Vagina (tissue), 2 donors: ENCODE data around the gene AMIGO1. TPM values are rescaled to one million over a fixed set of nuclear protein-coding genes. Genes with fewer than 3 reads are reported as not detected.

Experiments
- DNase-seq, 2 donors: peaks; one replicate each; pipeline ENCODE4 v3.0.0-alpha.2; 2017; ENCODE audit errors: extremely low spot score in 2 of 2
- H3K27ac ChIP-seq: fragments of 200-600 bp; sonication (generic); one replicate; pipeline ENCODE4 v1.5.1; 2019
- H3K27me3 ChIP-seq: fragments of 200-600 bp; sonication (generic); one replicate; pipeline ENCODE4 v1.5.1; 2019
- H3K36me3 ChIP-seq, 2 donors: fragments of 200-600 bp; sonication (generic); one replicate each; pipeline ENCODE4 v1.5.1; 2017 to 2019
- H3K4me1 ChIP-seq: fragments of 200-600 bp; sonication (generic); one replicate; pipeline ENCODE4 v1.5.1; 2019
- H3K4me3 ChIP-seq, 2 donors: fragments of 200-600 bp; sonication (generic); 1 replicate in 1 of 2; 2 replicates in 1 of 2; pipeline ENCODE4 v1.5.1; 2016 to 2019
- H3K9me3 ChIP-seq: fragments of 200-600 bp; sonication (generic); one replicate; pipeline ENCODE4 v1.5.1; 2019
- POLR2A ChIP-seq, 2 donors: fragments of 450-650 bp; IDR thresholded peaks; one replicate each; pipeline ENCODE4 v1.6.1; 2017; ENCODE audit warnings: antibody characterized with exemption in 2 of 2, mild to moderate bottlenecking in 2 of 2, moderate library complexity in 2 of 2
- POLR2AphosphoS5 ChIP-seq, 2 donors: sonication (generic); formaldehyde crosslinking; IDR thresholded peaks; one replicate each; pipeline ENCODE4 v1.9.0; 2017; ENCODE audit warnings: antibody characterized with exemption in 2 of 2, mild to moderate bottlenecking in 2 of 2, low read depth in 1 of 2; ENCODE audit not compliant: insufficient read depth in 1 of 2
- intact Hi-C: fragments of 100-400 bp; cut with DNase I; formaldehyde crosslinking; loops from one replicate; pipeline ENCODE4 v1.15.1; 2023
- total RNA-seq: library from RNA; depleted of rRNA; stranded (reverse); fragments of >200 nt; gene quantifications from one replicate; pipeline ENCODE4 v1.2.3, GENCODE V29; 2016
- TF ChIP-seq, protein P1 (sequence below), 3 experiments: fragments of 450-650 bp in 2 of 3; fragments of 200-600 bp in 1 of 3; sonication (generic) in 1 of 3; IDR thresholded peaks; one replicate each; pipeline ENCODE4 v1.5.1; 2017 to 2019; ENCODE audit warnings: antibody characterized with exemption in 3 of 3, mild to moderate bottlenecking in 2 of 3, moderate library complexity in 2 of 3

The AMIGO1 gene
- total RNA-seq, 1 donor from 2014 or later = 6.4 TPM

DNA sequence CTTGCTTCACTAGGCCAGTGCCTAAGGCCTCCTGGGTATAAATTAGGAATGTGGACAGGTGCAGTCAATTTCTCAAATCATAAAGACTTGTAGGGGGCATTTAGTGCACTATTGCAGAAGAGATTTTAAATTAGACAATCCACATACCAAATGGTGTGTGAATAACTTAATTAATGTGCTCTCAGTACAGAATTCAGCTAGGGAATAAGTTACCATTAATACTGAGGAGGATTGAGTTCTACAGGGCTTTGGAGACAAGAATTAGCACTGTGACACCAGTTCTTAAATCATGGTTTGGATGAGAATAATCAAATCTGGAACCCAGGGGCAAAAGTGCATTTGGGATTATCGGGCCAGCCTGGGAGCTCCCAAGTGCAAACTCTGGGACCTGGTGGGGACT, 41.5 kb downstream of the AMIGO1 start:
- peaks cover 28% of the 10 kb centered on the region for H3K4me1 ChIP-seq
- no peak for DNase-seq
- H3K4me3 ChIP-seq = no peak overlapping the region
- H3K27me3 ChIP-seq = no peaks in the 10 kb centered on the region
- H3K9me3 ChIP-seq = no peaks in the 10 kb centered on the region
- TF ChIP-seq, protein P1, sequence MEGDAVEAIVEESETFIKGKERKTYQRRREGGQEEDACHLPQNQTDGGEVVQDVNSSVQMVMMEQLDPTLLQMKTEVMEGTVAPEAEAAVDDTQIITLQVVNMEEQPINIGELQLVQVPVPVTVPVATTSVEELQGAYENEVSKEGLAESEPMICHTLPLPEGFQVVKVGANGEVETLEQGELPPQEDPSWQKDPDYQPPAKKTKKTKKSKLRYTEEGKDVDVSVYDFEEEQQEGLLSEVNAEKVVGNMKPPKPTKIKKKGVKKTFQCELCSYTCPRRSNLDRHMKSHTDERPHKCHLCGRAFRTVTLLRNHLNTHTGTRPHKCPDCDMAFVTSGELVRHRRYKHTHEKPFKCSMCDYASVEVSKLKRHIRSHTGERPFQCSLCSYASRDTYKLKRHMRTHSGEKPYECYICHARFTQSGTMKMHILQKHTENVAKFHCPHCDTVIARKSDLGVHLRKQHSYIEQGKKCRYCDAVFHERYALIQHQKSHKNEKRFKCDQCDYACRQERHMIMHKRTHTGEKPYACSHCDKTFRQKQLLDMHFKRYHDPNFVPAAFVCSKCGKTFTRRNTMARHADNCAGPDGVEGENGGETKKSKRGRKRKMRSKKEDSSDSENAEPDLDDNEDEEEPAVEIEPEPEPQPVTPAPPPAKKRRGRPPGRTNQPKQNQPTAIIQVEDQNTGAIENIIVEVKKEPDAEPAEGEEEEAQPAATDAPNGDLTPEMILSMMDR (IDR thresholded peaks at IDR 0.05) = no peak
- TF ChIP-seq POLR2A (IDR thresholded peaks at IDR 0.05) (no peak), POLR2AphosphoS5 (IDR thresholded peaks at IDR 0.05; ENCODE audit: insufficient read depth in 1 of 2, low read depth in 1 of 2) (no peak)
- H3K27ac ChIP-seq = no peak overlapping the region
- intact Hi-C loops = no loop called here
- no peaks in the 10 kb centered on the region for H3K36me3 ChIP-seq

DNA sequence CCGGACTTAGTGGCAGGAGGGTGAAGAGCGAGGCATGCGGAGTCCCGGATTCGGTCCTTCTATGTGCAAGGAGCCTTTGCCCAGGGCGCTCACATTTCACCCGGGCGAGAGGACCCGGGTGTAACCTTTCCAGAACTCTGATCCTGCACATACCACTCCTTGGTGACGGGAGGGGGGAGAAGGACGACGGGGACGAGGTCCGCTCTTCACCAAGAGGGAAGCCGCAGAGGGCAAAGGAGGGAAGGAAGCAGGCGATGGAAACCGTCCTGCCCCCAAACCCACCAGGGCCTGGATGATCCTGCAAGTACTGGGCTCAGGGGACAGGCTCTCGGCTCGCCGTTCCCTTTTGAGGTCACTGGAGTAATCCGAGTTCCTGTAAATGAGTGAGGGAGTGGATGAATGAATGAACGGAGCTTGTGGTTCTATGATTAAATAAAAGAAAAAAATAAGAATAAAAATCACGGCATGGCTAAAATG, 42.2 kb downstream of the AMIGO1 start:
- H3K4me3 ChIP-seq = peak overlapping the region; percentile 53 to 55
- peak in 1 of 2 donors; percentile 71 for DNase-seq
- H3K4me1 ChIP-seq = peaks cover 28% of the 10 kb centered on the region
- TF ChIP-seq POLR2AphosphoS5 (IDR thresholded peaks at IDR 0.05; ENCODE audit: insufficient read depth in 1 of 2, low read depth in 1 of 2) (no peak), POLR2A (IDR thresholded peaks at IDR 0.05) (no peak)
- TF ChIP-seq, protein P1 (IDR thresholded peaks at IDR 0.05) = no peak
- no peaks in the 10 kb centered on the region for H3K9me3 ChIP-seq
- intact Hi-C loops = no loop called here
- peak overlapping the region; percentile 64 for H3K27ac ChIP-seq
- H3K36me3 ChIP-seq = no peaks in the 10 kb centered on the region
- H3K27me3 ChIP-seq = no peaks in the 10 kb centered on the region

DNA sequence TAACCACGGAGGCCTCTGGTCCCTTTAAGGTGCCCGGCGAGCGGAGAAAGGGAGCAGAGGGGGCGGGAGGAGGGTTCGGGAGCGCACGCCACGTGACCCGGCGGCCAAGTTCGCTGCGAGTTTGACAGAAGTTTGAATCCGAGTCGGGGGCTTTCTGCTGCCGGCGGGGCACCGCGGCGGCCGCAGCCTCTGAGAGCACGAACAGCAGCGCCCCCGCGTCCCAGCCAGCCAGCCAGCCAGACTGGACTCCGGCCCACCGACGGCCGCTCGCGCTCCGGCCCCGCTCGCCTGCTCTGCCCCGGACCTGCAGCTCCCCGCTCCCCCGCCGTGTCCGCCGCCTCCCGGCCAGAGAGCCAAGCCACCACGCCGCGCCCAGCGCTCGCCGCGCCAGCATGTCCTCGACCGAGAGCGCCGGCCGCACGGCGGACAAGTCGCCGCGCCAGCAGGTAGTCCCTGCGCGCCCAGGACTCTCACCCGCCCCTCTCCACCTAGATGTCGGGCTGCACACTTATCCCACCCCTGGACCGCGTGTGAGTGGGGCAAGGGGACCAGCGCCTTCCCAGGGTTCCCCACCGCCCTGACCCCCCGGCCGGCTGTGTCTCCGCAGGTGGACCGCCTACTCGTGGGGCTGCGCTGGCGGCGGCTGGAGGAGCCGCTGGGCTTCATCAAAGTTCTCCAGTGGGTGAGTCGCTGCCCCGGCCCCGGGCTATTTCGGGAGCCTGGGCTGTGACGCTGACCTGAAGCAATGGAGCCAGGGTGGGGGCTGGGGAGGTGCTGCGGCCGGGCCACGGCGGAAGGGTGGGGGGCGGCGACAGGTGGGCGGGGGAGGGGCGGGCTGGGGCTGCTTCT, 42.9 kb downstream of the AMIGO1 start, which contains the start of gene SYPL2:
TSS of gene SYPL2 (plus strand) at position 95 of the 849 bp plus-strand sequence. CDS start at position 393, 298 bp downstream.
- H3K4me1 ChIP-seq = peaks cover 28% of the 10 kb centered on the region
- intact Hi-C loops = no loop called here
- DNase-seq = no peak
- TF ChIP-seq, protein P1 (IDR thresholded peaks at IDR 0.05) = no peak
- TF ChIP-seq POLR2A (IDR thresholded peaks at IDR 0.05) = no peak
- H3K36me3 ChIP-seq = no peaks in the 10 kb centered on the region
- H3K27me3 ChIP-seq = no peaks in the 10 kb centered on the region
- peak within 1 kb of the TSS; percentile 53 to 55 for H3K4me3 ChIP-seq
- no peaks in the 10 kb centered on the region for H3K9me3 ChIP-seq
- H3K27ac ChIP-seq = peak within 1 kb of the TSS; percentile 64

DNA sequence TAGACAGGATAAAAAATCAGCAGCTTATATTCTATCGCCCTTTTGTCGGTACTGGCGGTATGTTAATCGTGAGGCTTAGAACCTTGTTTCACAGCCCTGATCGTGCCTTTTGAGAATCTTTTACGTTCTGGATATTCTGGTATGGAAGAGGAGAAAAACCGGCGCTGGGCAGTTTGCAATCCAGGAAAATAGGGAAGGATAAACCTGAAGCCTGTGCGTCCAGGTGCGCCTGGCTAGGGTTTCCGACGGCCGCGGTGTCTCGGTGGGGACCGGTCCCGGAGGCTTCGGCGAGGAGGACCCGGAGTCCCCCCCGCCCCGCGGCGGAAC, 43.4 kb downstream of the AMIGO1 start:
- peaks cover 28% of the 10 kb centered on the region for H3K4me1 ChIP-seq
- no peaks in the 10 kb centered on the region for H3K27me3 ChIP-seq
- H3K27ac ChIP-seq = peak overlapping the region; percentile 64

More for the DNA sequence above, 43.4 kb downstream of the AMIGO1 start:
- intact Hi-C loops = no loop called here
- Histone ChIP-seq H3K9me3 (no peaks in the 10 kb centered on the region), H3K36me3 (no peaks in the 10 kb centered on the region), H3K4me3 (peak overlapping the region; percentile 53 to 55)
- DNase-seq = no peak
- TF ChIP-seq, protein P1 (IDR thresholded peaks at IDR 0.05) = no peak
- TF ChIP-seq POLR2A (IDR thresholded peaks at IDR 0.05) = no peak
- TF ChIP-seq POLR2AphosphoS5 (IDR thresholded peaks at IDR 0.05; ENCODE audit: insufficient read depth in 1 of 2, low read depth in 1 of 2) = no peak
